HG03066 (cell line): Measurements from ENCODE around the gene KLK10.

Experiments used
- ATAC-seq: cut with Tn5 transposase; IDR thresholded peaks from one replicate; pipeline ENCODE4 v1.9.1; 2021; ENCODE audit warnings: low read depth; ENCODE audit not compliant: unreplicated experiment

KLK10 gene

GRCh38 chr19:51019544-51019925, at the start of gene KLK10:
TSS of gene KLK10 (minus strand) at chr19:51019709. CDS start at chr19:51019130, 579 bp downstream.
- no peak for ATAC-seq

GRCh38 chr19:51066393-51067186, 47.1 kb upstream of the KLK10 start:
- no peak for ATAC-seq

DNA sequence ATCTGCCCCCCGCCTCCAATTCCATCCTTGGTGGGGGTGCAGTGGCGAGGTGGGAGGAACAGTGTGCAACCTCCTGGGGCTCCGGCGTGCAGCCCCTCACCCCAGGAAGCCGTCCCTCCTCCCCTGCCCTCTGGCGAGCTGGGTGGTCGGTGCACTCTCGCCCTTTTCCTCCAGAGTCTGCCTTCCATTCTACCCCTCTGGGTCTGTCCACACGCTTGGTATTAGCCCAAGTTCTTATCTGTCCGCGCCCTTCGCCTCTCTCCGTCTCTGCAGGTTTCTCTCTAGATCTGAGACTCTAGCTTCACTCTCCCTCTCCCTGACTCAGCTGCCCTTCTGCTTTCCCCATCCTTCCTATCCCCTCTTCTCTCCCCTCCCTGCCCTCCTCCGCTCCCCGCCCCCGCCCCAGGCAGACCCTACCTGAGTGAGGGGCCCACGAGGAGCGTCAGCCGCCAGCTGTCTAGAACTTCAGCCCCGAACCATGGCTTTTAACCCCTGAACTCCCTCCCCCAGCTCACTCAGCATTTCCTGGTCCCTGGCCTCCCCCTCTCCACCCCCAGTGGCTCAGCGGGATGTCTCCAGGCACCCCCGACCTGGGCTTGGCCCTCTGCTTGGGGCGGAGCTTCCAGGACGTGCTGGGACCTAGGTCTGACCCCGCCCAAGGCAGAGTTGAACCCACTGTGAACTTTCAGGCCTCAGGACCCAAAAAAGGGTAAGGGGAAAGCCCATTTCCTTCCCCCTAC, 45.9 kb upstream of the KLK10 start:
- no peak for ATAC-seq

GRCh38 chr19:51064534-51065220, 45.2 kb upstream of the KLK10 start, which contains the start of gene KLK13:
TSS of gene KLK13 (minus strand) at chr19:51065092. CDS start at chr19:51065067, 25 bp downstream.
- ATAC-seq, result no peak

DNA sequence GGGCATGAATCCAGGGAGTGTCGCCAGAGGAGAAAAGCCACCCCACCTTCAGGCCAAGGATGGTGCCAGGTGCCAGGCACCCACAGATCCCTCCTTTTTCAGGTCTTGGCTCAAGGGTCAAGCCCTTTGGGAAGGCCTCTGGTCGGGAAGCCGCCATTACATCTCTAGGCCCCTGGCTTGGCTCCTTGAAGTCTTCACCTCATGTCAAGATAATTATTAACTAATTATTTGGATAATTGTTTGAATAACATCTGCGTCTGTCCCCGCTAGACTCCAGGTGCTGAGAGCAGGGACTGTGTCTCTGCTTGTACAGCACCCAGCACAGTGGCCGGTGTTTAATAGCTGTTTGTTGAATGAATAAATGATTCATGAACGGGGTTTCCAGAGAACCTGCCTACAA, 44.2 kb upstream of the KLK10 start:
- no peak for ATAC-seq

GRCh38 chr19:51060973-51061372, 41.5 kb upstream of the KLK10 start:
- ATAC-seq, result no peak

- no peak for ATAC-seq
These were observed 40.8 kb upstream of the KLK10 start for GRCh38 chr19:51060336-51060735.

GRCh38 chr19:51059715-51060114, 40.2 kb upstream of the KLK10 start:
- no peak for ATAC-seq

GRCh38 chr19:51055866-51056265, 36.4 kb upstream of the KLK10 start:
- no peak for ATAC-seq

DNA sequence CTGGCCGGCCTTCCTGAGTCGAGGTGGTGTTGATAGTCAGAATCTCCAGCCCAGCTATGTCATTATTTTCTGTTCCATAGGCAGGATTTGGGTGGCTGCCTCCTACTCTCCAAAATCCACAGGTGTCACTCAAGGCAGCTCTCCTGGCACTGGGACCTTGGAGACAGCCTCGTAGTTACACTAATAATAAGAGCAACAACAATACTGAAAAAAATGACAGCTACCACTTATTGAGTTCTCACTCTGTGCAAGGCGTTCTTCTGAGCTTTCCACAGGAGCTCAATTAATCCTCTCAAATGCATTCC, 27.5 kb upstream of the KLK10 start:
- ATAC-seq, result no peak

- no peak for ATAC-seq
These were observed 24.8 kb upstream of the KLK10 start for GRCh38 chr19:51044327-51044726.

DNA sequence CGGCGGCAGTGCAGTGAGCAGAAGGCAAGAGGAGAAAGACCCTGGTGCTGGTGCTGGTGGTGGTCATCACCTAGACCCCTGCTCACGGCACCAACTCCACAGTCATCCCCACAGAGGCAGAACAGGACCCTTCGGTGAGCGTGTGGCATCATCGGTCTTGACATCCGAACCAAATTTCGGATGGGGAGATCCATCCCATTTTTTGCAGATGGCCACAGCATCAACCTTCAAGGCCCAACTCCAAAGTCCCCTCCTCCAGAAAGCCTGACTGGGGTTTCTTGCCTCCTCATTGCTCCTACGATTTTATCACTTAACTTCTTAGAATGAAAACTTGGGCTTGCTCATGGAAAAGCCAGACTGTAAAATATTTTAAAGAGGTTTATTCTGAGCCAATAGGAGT, 24.0 kb upstream of the KLK10 start:
- no peak for ATAC-seq

DNA sequence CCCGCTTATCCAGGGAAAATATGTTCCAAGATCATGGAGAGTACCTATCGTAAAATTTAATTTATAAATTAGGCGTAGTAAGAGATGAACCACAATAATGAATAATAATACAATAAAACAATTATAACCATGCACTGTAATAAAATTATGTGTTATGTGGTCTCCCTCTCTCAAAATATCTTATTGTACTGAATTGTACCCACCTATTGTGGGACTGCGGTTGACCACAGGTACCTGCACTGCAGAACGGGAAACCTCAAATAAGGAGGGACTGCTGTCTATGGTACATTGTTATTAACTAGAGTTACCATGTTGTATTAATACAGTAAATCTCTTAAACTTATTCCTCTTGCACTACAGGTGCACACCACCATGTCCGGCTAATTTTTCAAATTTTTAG, 20.6 kb upstream of the KLK10 start:
- ATAC-seq, result no peak

- no peak for ATAC-seq
These were observed 17.0 kb upstream of the KLK10 start for GRCh38 chr19:51036519-51036918.

DNA sequence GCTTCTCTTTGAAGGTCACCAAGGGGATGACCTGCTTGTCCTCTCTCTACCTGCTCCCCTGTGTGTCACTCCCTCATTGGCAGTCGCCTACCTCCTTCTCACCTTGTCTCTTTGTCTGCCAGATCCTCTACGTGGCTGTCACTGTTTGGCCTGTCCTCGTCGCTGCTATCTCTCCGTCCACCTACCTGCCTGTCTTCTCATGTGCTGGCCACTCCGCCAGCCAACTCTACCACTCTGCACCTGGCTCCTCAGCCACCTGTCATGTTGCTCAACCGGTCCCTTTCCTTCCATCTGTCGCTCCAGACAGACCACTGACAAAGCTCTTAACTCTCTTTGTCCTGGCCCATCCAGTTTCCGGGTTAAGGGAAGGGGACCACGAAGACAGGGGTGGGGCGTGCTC, 15.2 kb upstream of the KLK10 start, which contains the start of gene KLK12:
KLK12 (minus strand) TSS at position 299 of the 400 bp plus-strand sequence. CDS start 381 bp downstream, outside the sequence.
- no peak for ATAC-seq

GRCh38 chr19:51031880-51032225, 12.3 kb upstream of the KLK10 start:
- ATAC-seq, result no peak

DNA sequence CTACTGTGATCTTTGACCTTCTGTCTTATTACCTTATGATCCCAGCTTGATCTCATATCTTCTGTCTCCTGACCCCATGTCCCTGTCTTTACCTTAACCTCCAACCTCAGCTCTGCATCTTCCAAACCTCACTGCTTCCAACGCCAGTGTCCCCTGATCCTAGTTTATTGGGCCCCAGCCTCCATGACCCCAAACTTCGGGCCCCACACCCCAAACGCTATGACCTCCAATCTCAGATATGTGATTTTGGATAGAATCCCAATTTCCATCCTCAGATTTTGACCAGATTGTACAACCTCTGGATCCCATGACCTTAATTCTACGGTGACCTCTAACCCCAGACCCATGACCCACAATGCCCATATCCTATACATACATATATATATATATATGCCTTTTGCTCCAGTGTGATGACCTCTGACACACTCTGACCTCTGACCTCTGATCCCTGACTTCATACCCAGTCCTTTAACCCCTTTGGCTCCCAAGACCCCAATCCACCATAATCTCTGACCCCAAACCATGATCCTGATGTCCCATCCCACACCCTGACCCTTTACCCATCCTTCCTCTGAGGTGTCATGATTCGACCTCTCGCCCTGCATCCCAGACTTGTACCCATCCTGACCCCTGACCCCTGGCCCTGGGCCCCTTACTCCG, 11.8 kb upstream of the KLK10 start:
- ATAC-seq, result no peak

DNA sequence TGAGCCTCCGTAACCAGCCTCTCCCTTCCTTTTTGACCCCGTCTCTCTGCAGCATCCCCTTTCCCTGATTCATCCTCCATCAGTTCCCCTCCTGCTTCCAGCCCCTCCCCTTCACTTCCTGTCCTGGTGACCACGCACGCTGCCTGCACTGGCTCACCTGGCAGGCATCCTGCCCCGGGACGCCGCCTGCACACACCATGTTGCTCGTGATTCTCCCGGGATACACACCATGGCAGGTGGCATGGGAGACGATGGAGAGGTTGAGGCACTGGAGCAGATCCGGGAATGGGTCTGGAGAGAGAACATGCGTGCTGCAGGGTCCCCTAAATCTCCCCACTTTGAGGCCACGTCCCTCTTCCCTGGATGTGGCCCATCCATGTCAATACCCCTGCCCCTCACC, 11.1 kb upstream of the KLK10 start:
- no peak for ATAC-seq

DNA sequence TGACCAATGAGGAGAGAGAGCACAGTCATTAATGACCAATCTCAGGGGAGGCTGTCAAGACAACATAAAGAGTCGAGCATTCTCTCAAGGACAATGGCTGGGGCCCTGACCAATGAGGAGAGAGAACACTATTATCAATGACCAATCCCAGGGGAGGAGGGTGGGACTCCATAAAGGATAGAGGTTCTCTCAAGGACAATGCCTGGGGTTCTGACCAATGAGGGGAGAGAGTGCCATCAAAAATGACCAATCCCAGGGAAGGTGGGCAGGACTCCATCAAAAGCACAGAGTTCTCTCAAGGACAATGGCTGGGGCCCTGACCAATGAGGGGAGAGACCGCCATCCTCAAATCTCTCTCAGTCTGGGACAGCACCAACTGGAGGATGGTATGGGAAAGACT, 10.2 kb upstream of the KLK10 start:
- no peak for ATAC-seq

GRCh38 chr19:51027873-51028272, 8.4 kb upstream of the KLK10 start:
- ATAC-seq, result no peak
